SU-DHL-6 (cell line): Measurements from ENCODE around the gene LMNA.

Experiments used
- H2AFZ ChIP-seq: fragments of 200-600 bp; sonication (generic); 2 replicates; pipeline ENCODE4 v1.6.1; 2014; ENCODE audit warnings: low read depth, mild to moderate bottlenecking, moderate library complexity, mixed read lengths, antibody characterized with exemption, low read length; ENCODE audit not compliant: severe bottlenecking
- H3F3A ChIP-seq: fragments of 200-600 bp; shearing (Covaris generic); 2 replicates; pipeline ENCODE4 v1.6.0; 2016; ENCODE audit warnings: antibody characterized with exemption, mild to moderate bottlenecking; ENCODE audit not compliant: insufficient read depth
- H3K27ac ChIP-seq: fragments of 200-600 bp; sonication (generic); 2 replicates; pipeline ENCODE4 v1.5.1; 2016; ENCODE audit warnings: low read depth, mild to moderate bottlenecking, low read length, moderate library complexity, mixed read lengths
- H3K27me3 ChIP-seq: fragments of 200-600 bp; sonication (generic), shearing (Covaris generic); 2 replicates; pipeline ENCODE4 v1.6.0; 2014; ENCODE audit warnings: mild to moderate bottlenecking, low read length
- H3K36me3 ChIP-seq: fragments of 200-600 bp; sonication (generic); 2 replicates; pipeline ENCODE4 v1.6.1; 2014; ENCODE audit warnings: mild to moderate bottlenecking, low read length, mixed read lengths
- H3K4me2 ChIP-seq: fragments of 300-600, 200-600 bp; shearing (Covaris generic), sonication (generic); 2 replicates; pipeline ENCODE4 v1.6.0; 2014; ENCODE audit warnings: low read length, low read depth, mild to moderate bottlenecking; ENCODE audit not compliant: poor library complexity, severe bottlenecking
- H3K4me3 ChIP-seq: fragments of 200-600 bp; sonication (generic); 2 replicates; pipeline ENCODE4 v1.5.1; 2014; ENCODE audit warnings: antibody characterized with exemption, low read length, mild to moderate bottlenecking, mixed read lengths; ENCODE audit not compliant: insufficient read depth, poor library complexity, severe bottlenecking
- H3K79me2 ChIP-seq: fragments of 200-600 bp; sonication (generic); 2 replicates; pipeline ENCODE4 v1.6.1; 2014; ENCODE audit warnings: mild to moderate bottlenecking, low read length, moderate library complexity; ENCODE audit not compliant: insufficient read depth
- H3K9ac ChIP-seq: fragments of 200-600 bp; sonication (generic); 2 replicates; pipeline ENCODE4 v1.7.0; 2014; ENCODE audit warnings: mild to moderate bottlenecking, low read length
- H3K9me2 ChIP-seq: fragments of 200-600 bp; sonication (generic); replicated peaks from 2 replicates; pipeline ENCODE4 v1.6.1; 2014; ENCODE audit warnings: low read length; ENCODE audit not compliant: insufficient read depth
- H3K9me3 ChIP-seq: fragments of 200-600 bp; sonication (generic); 2 replicates; pipeline ENCODE4 v1.6.1; 2014; ENCODE audit warnings: low read length, mixed read lengths; ENCODE audit not compliant: insufficient read depth
- H4K20me1 ChIP-seq: fragments of 200-600 bp; sonication (generic); 2 replicates; pipeline ENCODE4 v1.6.1; 2014; ENCODE audit warnings: low read depth, mild to moderate bottlenecking, antibody characterized with exemption, low read length, moderate library complexity, mixed read lengths
- CTCF ChIP-seq: fragments of 200-600 bp; sonication (generic); IDR thresholded peaks from one replicate; pipeline ENCODE4 v1.5.1; 2017; ENCODE audit warnings: antibody characterized with exemption, mild to moderate bottlenecking, low read length, moderate library complexity; ENCODE audit not compliant: insufficient read depth, poor library complexity, severe bottlenecking
- EZH2phosphoT487 ChIP-seq: fragments of 200-600 bp; sonication (generic), shearing (Covaris generic); conservative IDR thresholded peaks from 2 replicates; pipeline ENCODE4 v1.6.1; 2018; ENCODE audit warnings: mild to moderate bottlenecking, antibody characterized with exemption, low read length, moderate library complexity, mixed read lengths

LMNA gene

DNA sequence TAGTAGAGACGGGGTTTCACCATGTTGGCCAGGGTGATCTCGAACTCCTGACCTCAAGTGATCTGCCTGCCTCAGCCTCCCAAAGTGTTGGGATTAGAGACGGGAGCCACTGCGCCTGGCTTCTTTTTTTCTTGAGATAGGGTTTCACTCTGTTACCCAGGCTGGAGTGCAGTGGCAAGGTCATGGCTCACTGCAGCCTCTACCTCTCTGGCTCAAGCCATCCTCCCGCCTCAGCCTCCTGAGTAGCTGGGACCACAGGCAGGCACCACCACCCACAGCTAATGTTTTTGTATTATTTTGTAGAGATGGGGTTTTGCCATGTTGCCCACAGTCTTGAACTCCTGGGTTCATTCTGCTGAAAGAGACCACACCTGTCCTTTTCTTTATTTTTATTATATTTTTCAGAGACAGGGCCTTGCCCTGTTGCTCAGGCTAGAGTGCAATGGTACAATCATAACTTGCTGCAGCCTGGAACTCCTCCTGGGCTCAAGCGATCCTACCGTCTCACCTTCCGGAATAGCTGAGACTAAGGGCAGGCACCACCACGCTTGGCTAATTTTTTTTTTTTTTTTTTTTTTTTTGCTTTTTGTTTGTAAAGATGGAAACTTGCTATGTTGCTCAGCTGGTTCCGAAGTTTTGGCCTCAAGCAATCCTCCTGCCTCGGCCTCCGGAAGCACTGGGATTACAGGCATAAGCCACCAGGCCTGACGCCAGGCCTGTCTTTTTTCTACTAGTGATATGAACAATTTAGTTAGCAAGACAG lies 3.1 kb downstream of the LMNA start:
- no peak overlapping the region for H3K4me3 ChIP-seq
- H3F3A ChIP-seq, result no peaks in the 10 kb centered on the region
- no peaks in the 10 kb centered on the region for H3K27me3 ChIP-seq
- H3K36me3 ChIP-seq, result no peaks in the 10 kb centered on the region
- H3K9me2 ChIP-seq, result no peaks in the 10 kb centered on the region
- TF ChIP-seq CTCF (no peak), EZH2phosphoT487 (no peak)
- no peak overlapping the region for H3K4me2 ChIP-seq
- H3K27ac ChIP-seq, result no peak overlapping the region
- H2AFZ ChIP-seq, result no peak overlapping the region
- no peak overlapping the region for H3K9ac ChIP-seq
- H3K79me2 ChIP-seq, result no peaks in the 10 kb centered on the region
- no peaks in the 10 kb centered on the region for H4K20me1 ChIP-seq
- H3K9me3 ChIP-seq, result no peaks in the 10 kb centered on the region

DNA sequence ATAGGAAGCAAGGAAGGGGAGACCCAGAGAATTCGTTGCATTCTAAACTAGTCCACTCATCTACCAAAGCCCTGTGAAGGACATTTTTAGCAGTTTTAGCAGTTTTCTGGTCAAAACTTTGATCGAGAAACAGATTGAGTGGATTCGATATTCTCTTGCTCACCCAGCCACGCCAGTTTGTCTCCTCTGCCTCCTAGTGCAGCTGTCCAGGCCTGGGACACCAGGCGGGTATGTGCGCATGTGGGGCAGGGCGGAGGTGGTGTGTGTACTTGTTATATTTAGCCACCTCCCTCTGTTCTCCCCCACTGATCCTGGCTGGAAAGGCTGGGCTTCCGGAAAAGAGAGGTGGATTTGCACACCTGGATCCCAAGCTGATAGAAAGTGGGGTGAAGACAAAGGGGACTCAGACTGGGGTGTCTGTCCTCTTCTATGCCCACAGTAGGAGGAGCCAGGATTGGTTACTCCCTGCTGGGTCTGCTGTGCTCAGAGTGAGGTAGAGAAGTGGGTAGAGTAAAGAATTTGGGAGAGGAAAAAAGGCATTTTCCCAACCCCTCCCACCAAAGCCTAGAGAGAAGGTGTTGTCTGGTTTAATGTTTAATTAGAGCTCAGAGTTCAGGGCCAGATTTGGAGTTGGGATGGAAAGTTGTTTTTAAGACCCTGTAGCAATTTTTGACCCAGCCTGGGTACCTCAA lies 3.8 kb downstream of the LMNA start:
- Histone ChIP-seq H3K27ac (no peak overlapping the region), H3K79me2 (no peaks in the 10 kb centered on the region), H3K4me2 (no peak overlapping the region), H3F3A (no peaks in the 10 kb centered on the region), H4K20me1 (no peaks in the 10 kb centered on the region), H3K9me2 (no peaks in the 10 kb centered on the region), H3K9me3 (no peaks in the 10 kb centered on the region), H2AFZ (no peak overlapping the region), H3K36me3 (no peaks in the 10 kb centered on the region), H3K9ac (no peak overlapping the region), H3K27me3 (no peaks in the 10 kb centered on the region), H3K4me3 (no peak overlapping the region)
- TF ChIP-seq CTCF, result no peak
- TF ChIP-seq EZH2phosphoT487, result no peak

DNA sequence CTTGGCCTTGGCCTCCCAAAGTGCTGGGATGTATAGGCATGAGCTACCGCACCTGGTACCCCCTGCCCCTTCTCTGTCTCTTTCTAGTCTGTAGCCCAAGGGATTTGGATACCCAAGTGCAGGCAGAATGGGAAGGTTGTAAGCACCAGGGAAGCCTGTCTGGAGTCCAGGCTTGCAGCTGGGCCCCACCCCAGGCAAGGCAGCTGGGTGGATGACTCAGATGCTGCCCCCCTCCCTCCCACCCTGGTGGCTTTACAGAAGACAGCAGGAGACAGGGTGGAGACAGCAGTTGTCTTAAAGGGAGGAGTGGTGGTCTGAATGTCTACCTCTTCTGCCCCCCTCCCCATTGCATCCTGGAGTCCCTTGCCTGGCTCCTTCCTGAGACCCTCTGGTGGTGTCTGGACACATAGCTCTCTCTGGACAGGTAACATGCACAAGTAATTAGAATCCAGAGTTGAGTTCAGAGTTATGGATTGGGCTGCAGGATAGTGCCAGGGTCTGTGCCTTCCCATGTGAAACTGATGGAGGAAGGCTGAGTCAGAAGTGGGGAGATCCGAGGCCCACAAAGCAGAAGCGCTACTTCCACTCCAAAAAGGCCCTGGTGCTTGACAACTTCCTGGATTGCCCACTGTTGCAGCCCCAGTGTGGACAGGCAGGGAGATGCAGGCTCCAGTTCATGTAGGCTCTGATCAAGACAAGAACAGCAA lies 5.1 kb downstream of the LMNA start:
- no peaks in the 10 kb centered on the region for H3K27me3 ChIP-seq
- no peaks in the 10 kb centered on the region for H3K79me2 ChIP-seq
- H4K20me1 ChIP-seq, result no peaks in the 10 kb centered on the region
- H3K9me3 ChIP-seq, result no peaks in the 10 kb centered on the region
- H3K36me3 ChIP-seq, result no peaks in the 10 kb centered on the region
- no peak overlapping the region for H3K4me3 ChIP-seq
- no peak for TF ChIP-seq EZH2phosphoT487
- H3K9ac ChIP-seq, result no peak overlapping the region
- H3F3A ChIP-seq, result no peaks in the 10 kb centered on the region
- H2AFZ ChIP-seq, result no peak overlapping the region
- H3K4me2 ChIP-seq, result no peak overlapping the region
- H3K27ac ChIP-seq, result no peak overlapping the region
- no peaks in the 10 kb centered on the region for H3K9me2 ChIP-seq
